ENCODE measurements around the gene PDGFRB.

PDGFRB gene

DNA sequence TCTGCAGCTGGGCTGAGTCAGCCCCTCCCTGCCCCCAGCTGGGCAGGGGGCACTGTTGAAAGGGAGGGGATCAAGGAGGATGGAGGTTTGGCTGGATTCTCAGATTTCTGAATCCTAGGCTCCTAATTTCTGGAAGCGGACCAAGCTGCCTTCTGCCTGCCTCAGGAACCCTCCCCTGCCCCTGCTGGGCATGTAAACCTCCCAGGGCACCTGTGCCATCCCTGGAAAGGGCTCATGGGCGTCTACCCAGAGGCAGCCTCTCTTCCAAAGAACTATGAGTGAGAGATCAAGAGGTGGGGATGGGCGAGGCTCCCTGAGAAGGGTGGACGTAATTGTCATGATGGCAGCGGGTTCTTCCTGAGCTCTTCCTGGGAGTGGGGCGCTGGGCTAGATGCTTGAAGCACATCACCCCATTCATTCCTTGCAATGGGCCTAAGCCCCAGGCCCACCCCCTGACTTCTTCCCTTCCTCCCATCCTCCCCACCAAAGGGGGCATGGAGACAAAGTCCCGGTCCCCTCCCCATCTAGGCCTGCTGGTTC, 90.9 kb downstream of the PDGFRB start:
- DNase-seq, result no peak
- TF ChIP-seq, protein P1, sequence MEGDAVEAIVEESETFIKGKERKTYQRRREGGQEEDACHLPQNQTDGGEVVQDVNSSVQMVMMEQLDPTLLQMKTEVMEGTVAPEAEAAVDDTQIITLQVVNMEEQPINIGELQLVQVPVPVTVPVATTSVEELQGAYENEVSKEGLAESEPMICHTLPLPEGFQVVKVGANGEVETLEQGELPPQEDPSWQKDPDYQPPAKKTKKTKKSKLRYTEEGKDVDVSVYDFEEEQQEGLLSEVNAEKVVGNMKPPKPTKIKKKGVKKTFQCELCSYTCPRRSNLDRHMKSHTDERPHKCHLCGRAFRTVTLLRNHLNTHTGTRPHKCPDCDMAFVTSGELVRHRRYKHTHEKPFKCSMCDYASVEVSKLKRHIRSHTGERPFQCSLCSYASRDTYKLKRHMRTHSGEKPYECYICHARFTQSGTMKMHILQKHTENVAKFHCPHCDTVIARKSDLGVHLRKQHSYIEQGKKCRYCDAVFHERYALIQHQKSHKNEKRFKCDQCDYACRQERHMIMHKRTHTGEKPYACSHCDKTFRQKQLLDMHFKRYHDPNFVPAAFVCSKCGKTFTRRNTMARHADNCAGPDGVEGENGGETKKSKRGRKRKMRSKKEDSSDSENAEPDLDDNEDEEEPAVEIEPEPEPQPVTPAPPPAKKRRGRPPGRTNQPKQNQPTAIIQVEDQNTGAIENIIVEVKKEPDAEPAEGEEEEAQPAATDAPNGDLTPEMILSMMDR (IDR thresholded peaks at IDR 0.05; ENCODE audit: low read depth, low read length, missing control alignments), result no peak
- Histone ChIP-seq H3K27ac (no peak overlapping the region), H3K4me3 (ENCODE audit: low read depth, low read length) (no peak overlapping the region), H3K36me3 (replicated peaks) (no peaks in the 10 kb centered on the region), H3K27me3 (replicated peaks) (no peaks in the 10 kb centered on the region)
- in situ Hi-C loops (cut with HindIII; ENCODE audit: low pct_ligation_motif_present, low sequenced_read_pairs), result no loop called here

Measured in brain microvascular endothelial cell (primary cell).